Fibroblast of skin of right biceps (primary cell): ENCODE data around the gene CYB561D1.

Source experiments
- DNase-seq: peaks from one replicate; pipeline ENCODE4 v3.0.0-alpha.2; 2013

Gene CYB561D1

DNA sequence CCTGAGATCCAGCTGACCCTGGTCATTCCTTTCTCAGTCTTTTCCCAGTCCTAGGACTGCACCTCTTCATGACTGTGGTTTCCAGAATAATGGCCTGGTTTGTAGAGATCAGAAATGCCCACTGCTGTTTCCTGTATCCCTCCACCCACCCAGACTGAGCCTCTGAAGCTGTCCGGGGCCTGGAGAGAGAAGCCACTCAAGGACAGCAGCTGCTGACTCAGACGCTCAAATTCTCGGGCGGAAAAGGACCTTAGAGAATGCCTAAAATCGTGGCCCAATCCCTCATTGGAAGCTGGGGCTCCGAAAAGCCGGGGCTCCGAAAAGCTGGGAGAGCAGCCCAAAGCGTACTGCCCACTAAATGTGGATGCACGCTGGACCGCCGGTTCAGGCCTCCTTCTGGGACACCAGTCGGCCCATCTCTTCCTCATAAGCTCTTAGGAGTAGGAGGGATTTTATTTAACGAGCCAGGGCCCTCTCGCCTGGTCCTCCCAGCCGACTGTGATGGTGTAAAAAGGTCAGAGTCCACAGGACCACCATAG, 38.0 kb downstream of the CYB561D1 start:
- no peak for DNase-seq

DNA sequence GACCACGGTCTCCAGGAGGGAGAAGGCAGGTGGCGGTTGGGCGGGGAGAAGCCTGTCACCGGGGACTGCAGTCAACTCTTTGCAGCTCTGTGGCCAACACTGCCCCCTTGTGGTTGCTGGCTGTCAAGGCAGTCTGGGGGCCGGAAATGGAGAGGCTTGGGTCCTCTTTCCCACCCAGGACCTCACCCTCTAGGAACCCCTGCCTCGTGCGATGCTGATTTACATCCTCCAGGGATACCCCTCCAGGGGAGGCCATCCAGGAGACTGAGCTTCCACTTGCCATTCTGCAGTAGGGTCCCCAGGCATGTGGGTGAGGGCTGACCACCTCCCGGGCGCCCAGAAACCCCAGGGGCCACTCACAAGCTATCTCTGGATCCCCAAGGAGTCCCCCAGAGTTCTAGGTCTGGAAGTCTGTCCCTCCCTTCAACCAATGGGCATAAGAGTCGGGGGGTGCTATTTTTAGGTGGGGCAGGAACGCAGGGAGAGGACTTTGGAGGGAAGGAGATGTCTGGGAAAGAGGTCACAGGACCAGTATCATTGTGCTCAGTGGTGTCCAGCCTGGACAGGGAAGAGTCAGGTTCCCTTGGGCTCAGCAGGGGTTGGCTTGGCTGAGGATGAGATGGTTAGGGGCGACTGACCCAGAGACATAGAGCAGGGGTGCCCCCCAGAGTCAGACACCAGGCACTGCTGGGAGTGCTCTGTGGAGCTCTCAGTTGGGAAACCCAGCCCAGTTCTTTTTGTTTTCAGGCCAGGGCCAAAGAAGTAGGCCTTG, 38.7 kb downstream of the CYB561D1 start:
- peak; percentile 69 for DNase-seq

DNA sequence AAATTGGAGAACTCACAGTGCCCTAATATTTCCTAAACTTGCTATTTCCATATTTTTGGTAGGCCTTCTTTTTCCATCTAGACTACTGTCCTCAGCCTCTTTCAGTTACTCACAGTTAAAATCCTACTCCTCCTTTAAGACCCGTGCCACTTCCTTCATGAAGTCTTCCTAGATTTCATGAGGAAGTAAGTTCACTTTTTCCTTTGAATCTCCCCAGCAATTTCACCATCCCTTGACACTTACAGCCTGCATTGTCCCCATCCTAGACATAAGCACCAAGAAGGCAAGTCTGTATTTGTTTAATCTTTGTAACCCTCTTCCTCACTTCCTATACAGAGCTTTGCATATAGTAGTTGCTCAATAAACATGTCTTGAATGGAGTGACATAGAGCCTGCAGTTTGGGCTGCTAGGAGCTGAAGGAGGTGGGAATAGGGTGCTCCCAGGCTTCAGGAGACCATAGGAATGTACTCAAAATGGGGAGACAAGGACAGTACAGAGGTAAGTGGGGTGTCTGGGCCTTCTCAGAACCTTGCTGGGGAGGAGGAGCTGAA, 40.5 kb downstream of the CYB561D1 start:
- DNase-seq, result no peak

DNA sequence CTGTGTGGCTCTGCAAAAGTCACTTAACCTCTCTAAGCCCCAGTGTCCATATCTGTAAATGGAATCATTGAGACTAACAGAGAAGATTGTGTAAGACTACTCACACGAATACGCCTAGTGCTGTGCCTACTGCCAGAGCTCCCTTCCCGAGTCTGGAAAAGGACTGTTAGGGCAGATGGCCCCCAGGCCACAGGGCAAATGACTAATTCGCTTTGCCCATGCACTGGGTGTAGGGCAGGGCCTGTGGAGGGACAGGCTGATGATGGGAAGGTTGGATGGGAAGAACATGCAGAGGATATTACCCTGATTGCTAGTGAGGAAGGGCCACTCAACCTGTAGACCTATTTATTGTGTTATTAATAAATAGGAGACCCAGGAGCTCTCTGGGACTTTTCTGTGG, 41.6 kb downstream of the CYB561D1 start:
- no peak for DNase-seq

DNA sequence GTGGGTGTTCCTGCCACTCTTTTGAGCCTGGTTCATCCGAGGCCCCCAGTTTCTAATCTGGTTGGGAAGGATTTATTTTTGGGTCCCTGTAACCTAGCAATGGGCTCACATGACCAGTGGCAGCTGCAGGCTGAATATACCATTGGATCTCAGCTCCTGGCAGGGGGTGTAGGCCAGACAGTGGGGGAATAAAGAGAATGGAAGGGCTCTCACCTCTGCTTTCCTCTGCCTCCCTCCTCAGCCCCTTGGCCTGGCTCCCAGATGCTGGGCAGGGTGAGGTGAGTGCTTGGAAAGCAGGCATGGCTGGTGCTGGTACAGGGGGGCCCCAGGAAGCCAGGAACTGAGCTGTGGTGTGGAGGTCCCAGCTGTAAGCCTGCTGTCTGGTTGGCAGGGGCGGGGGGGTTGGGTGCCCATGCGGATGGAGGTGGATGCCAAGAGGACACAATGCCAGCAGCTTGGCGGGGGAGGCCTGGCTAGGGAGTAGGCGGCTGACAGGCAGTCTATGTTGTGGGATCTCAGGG, 42.1 kb downstream of the CYB561D1 start:
- DNase-seq, result no peak

DNA sequence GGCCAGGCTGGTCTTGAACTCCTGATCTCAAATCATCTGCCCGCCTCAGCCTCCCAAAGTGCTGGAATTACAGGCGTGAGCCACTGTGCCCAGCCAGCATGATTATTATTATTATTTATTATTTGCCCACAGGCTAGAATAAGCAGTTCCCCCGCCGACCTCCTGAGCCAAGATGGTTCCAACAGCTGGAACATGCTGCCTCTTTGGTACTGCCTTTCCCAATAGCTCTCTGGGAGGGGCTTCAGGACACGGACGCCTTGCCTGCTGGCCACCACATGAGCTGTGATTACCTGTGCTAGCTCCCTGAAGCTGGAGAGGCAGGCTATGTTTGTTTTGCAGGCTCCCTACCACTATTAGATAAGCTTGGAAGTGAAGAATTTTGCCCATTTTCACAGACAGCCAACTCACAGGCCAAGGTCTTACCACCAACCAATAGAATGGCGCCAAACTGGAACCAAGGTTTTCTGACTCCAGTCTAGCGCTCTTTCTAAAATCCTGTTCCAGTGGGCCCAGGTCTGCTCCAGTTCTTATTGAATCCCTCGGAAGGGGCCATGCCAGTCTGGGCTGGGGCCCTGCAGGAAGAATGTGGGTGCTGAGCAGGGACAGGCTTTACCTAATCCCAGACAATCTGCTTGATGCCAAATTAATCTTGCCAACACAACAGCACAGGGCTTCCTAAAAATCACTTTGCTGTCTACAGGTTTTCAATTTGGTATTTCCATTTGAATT, 43.7 kb downstream of the CYB561D1 start:
- no peak for DNase-seq

DNA sequence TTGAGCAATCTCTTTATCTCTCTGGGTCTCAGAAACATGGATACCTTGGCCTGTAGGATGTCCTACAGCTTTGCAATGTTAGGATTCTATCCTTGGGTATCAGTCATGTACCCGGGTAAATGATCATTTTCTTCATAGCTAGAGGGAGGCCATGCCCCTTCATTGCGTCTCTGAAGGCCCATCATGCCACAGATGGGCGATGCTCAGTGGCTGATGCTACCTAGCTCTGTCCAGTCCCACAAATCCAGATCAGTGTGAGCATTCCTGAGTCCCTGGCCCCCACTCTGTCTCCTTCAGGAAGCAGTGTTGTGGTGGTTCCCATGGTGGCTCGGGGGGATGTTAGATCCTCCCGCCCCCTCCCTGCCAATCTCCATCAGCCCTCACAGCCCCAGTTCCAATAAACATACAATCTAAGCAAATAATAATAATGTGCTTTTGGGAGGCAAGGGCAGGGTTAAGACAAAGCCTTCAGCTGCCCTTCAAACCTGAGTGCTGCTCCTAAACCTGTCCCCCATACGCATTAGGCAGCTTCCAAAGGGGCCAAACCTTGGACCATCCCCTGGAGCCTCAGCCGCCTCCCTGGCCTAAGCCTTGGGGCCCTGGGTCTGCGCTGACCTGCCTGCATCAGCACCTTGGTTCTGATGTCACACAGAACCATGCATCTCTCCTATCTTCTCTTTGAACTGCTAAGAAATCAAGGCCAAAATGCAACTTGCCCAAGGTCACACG, 45.1 kb downstream of the CYB561D1 start:
- DNase-seq, result no peak

DNA sequence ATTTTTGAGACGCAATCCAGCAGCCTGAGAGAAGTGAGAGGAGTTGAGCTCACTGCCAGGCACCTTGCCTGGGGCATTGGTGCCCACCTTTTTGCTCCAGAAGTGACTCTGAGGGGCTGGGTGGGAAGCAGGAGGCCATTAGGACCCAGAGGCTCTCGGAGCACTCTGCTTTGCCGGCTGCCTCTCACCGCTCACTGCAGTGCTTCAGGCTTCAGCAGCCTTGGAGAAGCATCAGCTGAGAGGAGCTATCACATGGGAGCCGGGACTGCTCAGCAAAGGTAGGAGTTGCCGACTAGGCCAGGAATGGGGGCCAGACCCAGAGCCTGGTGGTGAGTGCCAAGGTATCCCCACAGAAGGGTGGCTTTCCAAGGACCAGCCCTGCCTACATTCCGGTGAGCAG, 45.8 kb downstream of the CYB561D1 start, which contains the start of gene GPR61:
TSS of gene GPR61 (plus strand) at position 197 of the 400 bp plus-strand sequence. CDS start 3,151 bp downstream, outside the sequence.
- no peak for DNase-seq

DNA sequence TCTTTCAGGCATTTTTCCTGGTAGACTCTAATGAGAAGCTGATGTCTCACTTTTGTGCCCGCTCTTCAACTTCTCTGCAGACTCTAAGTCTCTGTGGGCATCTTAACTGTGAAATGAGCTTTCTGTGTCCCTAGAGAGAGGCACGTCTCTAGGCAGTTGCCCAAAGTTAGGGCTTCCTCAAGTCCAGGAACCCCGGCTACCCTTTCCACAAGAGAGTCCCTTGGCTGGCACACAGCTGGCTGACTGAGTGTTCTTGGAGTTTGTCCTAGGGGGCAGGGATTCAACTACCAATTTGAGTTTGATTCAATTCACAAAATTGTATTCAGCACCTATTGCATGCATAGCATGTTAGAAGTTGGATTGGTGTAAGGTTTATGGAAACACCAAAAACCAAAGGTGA, 47.2 kb downstream of the CYB561D1 start:
- no peak for DNase-seq

DNA sequence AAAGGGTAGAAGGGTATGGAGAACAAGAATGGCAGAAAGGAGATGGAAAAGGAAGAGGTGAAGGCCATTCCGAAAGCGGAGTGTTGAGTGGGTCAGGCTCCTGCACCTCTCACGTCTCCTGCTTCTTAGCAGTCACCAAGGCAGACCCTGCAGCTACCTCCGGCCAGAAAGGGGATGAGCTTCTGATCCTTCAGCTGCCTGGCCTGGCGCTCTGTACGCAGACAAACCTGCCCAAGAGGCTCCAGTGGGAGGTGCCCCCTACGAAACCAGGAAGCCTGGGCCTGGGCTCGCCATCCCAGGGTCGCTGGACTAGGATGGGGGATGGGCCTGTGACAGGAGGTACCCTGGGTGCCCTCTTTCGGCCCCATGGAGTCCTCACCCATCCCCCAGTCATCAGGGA, 48.8 kb downstream of the CYB561D1 start:
- no peak for DNase-seq

DNA sequence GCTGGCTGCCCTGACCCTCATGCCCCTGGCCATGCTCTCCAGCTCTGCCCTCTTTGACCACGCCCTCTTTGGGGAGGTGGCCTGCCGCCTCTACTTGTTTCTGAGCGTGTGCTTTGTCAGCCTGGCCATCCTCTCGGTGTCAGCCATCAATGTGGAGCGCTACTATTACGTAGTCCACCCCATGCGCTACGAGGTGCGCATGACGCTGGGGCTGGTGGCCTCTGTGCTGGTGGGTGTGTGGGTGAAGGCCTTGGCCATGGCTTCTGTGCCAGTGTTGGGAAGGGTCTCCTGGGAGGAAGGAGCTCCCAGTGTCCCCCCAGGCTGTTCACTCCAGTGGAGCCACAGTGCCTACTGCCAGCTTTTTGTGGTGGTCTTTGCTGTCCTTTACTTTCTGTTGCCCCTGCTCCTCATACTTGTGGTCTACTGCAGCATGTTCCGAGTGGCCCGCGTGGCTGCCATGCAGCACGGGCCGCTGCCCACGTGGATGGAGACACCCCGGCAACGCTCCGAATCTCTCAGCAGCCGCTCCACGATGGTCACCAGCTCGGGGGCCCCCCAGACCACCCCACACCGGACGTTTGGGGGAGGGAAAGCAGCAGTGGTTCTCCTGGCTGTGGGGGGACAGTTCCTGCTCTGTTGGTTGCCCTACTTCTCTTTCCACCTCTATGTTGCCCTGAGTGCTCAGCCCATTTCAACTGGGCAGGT, 49.5 kb downstream of the CYB561D1 start:
- DNase-seq, result no peak

DNA sequence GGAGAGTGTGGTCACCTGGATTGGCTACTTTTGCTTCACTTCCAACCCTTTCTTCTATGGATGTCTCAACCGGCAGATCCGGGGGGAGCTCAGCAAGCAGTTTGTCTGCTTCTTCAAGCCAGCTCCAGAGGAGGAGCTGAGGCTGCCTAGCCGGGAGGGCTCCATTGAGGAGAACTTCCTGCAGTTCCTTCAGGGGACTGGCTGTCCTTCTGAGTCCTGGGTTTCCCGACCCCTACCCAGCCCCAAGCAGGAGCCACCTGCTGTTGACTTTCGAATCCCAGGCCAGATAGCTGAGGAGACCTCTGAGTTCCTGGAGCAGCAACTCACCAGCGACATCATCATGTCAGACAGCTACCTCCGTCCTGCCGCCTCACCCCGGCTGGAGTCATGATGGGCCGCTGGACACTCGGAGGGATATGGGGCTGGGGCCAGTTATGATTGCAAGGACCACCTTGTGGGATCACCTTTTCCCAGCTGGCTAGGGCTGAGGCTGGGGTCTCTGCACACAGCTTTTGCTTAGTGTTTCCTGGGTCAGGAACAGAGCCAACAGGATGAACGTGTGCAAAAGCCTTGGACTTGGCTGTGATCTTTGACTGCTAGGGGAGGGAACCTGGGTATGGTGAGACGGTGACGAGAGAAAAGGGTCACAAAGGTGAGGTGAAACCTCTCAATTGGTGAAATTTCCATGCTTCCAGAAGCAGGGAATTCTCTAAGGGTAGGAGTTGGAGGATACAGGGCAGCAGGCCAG, 50.3 kb downstream of the CYB561D1 start:
- DNase-seq, result no peak

DNA sequence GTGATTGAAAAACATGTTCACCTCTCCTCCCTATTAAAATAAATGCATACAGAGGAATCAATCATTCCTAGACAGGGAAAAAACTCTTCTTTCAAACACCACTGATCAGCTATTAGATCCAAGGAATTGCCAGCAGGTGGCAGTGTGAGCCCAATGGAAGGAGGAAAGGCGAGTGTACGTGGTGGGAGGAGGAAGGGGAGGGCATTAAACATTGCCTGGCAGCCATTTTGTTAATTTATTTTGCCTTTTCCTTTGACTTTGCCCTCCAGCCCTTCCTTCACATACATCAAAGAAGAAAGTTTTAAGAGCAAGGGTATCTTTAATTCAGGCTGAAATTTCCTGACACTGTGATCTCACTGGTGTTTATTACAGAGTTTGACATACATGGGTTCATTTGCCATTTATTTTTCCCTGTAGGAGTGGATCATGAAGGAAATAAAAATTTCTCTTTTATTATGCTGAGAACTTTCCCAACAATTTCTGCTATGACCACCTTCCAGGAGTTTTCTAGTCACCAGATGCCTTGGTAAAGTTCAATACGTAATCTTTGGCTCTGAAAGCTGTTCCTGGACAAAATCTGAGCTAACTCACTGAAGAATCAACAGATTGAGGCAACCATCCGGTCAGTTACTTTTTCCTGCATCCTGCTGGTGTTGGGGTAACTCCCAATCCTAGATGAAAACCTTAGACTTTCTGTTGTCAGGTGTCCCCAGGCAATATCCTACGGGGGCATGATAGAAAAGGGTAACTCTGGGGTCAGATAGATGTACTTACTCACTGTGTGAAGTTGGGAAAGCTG, 52.6 kb downstream of the CYB561D1 start:
- DNase-seq, result peak; percentile 88

DNA sequence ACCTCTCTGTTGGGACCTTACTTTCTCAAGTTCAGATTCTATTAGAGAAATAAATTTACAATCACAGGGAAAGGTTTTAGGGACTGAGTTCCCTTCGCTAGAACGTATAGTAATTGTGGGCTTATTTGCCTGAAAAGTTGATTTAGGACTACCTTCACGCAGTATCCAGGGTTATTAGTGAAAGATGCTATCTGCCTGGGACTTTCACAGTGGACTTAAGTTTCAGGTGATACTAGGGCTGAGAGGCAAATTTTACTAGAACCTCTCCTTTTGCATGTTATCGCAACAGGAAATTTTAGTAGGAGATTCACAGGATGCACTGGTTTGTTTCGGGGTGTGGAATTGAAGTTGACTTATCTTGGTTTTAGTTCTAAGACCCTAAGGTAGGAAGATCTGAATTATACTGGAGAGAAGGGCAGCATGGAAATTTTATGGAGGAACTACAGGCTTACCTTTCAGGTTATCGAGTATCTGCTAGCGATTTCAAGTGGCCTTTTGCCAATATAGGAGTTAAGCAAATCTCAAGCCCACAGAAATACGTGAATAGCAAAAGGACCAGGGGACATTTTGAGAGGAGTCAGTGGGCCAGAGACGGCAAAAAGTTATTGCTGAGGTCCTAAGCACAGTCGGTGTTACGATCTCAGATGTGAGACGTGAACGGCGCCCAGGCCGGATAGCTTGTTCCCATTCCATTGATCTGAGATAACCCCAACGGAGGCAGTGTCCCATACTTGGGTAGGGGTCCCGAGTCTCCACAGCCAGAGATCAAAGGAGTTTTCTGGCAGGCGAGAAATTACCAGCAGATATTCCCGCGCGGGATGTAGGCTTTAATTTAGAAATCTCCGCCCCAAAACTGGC, 53.8 kb downstream of the CYB561D1 start:
- DNase-seq, result no peak

DNA sequence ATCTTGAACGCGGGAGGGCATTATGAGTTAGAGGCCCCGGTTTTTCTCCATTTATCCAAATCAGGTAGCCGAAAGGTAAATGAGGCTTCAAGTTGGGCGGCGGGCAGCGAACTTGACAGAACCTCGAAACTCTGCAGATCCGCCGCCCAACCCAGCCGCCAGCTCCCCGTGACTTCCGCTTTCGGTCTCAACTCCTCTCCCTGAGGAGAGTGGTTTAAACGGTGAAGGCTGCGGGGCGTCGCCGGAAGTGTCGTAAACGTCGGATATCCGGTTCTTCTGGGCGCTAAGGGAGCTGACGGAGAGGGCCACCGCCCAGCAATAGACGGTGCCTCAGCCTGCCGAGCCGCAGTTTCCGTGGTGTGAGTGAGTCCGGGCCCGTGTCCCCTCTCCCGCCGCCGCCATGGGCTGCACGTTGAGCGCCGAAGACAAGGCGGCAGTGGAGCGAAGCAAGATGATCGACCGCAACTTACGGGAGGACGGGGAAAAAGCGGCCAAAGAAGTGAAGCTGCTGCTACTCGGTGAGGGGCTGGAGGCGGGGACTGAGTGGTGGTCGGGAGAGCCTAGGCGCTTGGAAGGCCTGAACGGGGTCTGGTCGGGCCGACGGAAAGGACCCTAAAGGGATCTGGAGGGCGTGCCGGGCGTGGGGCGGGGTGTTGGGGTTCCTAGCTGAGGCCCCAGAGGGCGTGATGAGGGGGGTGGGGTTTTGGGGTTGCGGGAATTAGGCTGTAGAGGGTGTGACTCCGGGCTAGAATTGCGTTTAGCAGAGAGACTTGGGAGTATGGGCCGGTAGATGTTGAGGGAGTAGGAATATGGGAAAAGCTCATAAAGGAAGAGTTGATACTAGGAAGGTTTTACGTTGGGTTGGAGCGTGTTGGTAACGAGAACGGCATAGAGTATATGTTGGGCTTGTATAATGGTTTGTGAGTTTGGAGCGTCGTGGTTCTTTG, 54.7 kb downstream of the CYB561D1 start, which contains the start of gene GNAI3:
TSS of gene GNAI3 (plus strand) at position 295 of the 947 bp plus-strand sequence. CDS start at position 401, 106 bp downstream.
- DNase-seq, result peak; percentile 96
